NCI-H82 (cell line): ENCODE measurements around the gene PRR29.

ENCODE experiments used
- DNase-seq: peaks from one replicate; lab custom pipeline; 2025; lab: John Stamatoyannopoulos, UW

PRR29 gene

DNA sequence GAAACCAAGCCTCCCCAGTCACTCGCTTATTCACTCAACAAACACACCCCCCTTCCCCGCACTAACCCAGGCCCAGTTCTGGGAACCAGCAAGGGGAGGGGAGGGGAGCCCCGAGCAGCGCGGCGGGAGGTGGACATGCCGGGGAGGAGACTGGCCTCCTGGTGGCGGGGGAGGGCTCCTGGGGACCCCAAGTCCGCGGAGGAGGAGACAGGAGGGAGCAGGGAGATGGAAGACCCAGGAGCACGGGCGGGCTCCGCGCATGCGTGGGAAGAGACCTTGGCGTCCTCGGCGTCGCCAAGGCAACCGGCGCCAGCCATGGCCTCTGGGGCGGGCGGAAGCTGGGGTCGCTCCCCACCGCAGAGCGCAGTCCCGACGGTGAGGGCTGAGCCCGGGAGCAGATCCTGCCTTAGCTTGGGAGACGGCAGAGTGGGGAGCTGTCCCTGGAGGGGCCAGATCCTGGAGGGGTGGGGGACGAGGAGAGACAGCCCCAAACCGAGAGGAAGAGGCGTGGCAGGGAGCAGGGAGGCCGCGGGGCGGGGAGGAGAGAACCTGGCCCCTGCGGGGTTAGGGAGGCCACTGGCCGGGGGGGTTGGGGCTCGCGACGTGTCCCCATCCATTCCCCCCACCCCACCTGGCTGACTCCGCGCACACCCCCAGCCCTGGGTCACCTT is at the start of gene PRR29:
Gene PRR29 (plus strand): TSS at position 302 of the 671 bp plus-strand sequence. CDS start 14 bp downstream, at position 316.
- peak; percentile 83 for DNase-seq

- DNase-seq: no peak
These were observed 49.6 kb upstream of the PRR29 start for GRCh38 chr17:63948521-63948920.

- DNase-seq: no peak
These were observed 48.4 kb upstream of the PRR29 start for GRCh38 chr17:63949576-63950250.

DNA sequence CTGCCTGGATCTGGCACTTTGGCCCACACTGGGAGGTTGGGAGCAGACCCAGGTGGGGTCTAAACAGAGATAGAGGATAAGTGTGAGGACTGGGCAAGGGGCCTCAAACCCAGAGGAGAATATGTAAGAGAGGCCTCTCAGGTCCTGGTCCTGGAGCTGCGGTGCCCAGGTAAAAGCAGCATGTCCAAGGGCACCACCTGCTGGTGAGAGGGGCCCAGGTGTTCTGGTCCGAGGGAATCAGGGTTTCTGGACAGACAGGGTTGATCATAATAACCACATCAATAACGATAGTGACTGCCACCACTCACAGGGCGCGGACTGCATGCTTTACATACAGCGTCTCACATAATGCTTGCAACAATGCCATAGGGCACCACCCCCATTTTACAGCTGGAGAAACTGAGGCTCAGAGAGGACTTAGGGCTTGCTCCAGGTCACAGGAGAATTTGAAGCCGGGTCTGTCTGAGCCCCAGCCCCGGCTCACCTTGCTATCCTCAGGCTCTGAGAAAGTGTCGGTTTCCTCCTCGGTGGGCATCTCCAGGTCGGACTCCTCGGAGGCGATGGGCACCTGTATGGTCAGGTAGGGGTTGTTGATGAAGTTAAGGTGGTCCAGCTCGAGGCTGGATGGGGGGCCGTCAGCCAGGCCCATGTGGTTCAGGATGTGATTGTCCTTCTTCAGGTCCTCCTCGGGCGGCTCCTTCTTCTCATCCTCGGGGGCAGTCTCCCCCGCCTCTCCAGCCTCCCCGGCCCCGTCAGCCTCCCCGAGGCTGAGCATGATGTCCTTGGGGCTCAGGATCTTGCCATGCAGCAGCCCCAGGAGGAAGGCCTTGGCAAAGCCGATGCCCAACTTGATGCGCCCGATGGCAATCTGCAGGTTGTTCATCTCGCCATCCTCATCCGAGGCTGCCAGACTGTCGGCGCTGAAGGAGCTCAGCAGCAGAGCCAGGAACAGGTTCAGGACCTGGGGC is 46.9 kb upstream of the PRR29 start:
- peak; percentile 45 for DNase-seq

DNA sequence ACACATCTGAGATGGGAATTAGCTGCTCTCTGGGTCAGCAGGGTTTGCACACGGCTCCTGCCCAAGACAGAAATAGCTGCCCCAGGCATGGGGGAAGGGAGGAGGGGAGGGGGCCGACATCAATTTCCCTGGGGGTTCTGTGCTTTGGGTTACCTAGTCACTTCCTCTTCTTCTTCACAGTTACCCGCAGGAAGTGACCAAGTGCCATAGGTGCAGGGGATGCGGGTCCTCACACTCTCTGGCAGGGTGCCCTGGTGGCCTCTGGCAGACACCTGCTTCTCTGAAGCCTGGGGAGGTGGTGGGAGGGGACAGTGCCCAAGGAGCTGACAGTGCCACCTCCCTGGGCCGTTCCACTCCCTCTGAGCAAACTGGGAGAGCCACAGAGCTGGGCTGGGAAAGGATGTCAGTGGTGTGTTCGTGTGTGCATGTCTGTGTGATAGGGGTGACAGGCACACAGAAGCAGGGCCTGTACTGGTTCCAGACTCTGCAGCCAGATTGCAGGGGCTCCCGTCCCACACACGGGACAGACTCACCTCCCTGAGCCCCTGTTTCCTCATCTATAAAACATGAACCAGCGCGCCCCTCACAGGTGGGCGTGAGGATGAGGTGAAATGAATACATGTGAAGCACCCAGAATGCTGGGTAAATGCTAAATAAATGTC is 43.6 kb upstream of the PRR29 start:
- no peak for DNase-seq

- DNase-seq: no peak
These were observed 42.9 kb upstream of the PRR29 start for GRCh38 chr17:63955232-63955631.

DNA sequence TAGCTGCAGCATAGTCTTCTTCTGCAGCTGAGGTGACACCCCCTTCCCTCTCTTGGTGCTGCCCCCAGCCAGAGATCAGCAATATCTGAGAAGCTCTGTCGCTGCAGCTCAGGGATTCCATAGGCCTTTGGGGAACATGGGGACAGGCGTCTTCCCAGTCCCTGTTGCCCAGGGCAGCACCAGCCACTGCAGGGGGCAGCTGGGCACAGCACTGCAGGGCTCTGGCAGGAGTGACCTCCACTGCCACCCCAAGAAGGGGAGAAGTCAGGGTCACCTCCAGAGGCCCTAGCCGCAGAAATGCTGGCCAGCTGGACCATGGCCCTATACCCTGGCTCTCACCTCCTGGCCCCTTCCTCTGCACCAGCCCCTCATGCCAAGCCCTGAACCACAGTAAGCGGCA is 42.4 kb upstream of the PRR29 start:
- no peak for DNase-seq

GRCh38 chr17:63956296-63956920 is 41.7 kb upstream of the PRR29 start:
- no peak for DNase-seq

- DNase-seq: no peak
These were observed 38.1 kb upstream of the PRR29 start for GRCh38 chr17:63960006-63960405.

DNA sequence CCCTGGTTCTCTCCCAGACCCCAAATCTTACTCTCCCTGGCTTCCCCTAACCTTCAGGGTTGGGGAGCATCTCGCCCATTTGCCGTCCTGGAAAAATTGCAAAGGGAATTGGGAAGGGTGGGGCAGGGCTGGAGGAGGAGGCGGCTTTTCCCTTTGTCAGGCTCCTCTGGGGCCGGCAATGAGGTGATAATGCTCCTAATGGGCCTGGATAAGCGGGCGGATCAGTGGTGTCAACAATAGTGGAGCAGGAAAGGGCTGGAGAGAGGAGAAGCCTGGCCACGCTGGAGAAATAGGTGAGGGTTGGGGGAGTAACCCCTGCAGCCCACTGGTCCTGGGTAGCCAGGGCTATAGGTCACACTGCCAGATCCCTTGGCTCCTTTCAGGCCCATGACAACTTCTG is 37.7 kb upstream of the PRR29 start:
- peak; percentile 61 for DNase-seq

- peak; percentile 58 for DNase-seq
These were observed 36.6 kb upstream of the PRR29 start for GRCh38 chr17:63961355-63962212.

DNA sequence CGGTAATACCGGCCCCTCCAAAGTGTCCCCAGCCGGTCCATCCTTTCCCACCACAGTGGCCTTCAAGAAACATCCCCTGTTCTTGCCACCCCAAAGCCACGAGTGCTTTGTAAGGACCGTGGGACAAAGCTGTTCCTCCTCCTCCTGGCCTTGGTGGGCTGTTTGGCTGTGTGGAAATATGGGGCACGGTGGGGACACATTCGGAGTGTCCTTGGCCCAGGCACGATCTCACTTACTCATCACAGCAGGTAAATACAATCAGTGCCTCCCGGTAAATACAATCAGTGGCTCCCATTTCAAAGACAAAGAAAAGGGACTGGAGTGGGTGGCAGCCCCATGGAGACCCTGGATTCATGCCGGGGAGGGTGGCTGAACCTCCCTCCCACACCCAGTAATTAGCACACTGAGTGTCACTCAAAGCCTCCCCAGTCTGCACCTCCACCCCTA is 35.8 kb upstream of the PRR29 start:
- DNase-seq: no peak

DNA sequence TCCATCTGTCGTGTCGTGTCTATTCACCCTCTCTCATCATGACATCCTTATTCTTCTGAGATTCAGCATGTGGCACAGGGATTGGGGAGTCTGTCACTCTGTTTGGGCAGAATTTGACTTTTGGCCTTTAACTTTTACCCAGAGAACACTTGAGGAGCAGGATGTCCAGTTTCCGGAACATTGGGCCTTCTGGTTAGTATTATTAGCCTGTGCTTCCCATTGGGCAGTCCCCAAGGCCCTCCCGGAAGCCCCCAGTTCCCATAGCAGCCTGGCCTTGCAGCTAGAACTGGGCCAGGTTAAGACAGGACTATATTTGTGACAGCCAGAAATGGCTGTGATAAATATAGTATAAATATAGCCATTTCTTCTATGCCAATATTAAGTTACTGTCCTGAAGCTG is 35.0 kb upstream of the PRR29 start:
- no peak for DNase-seq

GRCh38 chr17:63966646-63967264 is 31.4 kb upstream of the PRR29 start:
- DNase-seq: no peak

GRCh38 chr17:63967953-63968352 is 30.2 kb upstream of the PRR29 start:
- no peak for DNase-seq

GRCh38 chr17:63969278-63969677 is 28.9 kb upstream of the PRR29 start:
- no peak for DNase-seq

GRCh38 chr17:63972796-63973195 is 25.4 kb upstream of the PRR29 start, which contains the start of gene SCN4A:
TSS of gene SCN4A (minus strand) at chr17:63972918. CDS start at chr17:63972841, 77 bp downstream.
- no peak for DNase-seq

DNA sequence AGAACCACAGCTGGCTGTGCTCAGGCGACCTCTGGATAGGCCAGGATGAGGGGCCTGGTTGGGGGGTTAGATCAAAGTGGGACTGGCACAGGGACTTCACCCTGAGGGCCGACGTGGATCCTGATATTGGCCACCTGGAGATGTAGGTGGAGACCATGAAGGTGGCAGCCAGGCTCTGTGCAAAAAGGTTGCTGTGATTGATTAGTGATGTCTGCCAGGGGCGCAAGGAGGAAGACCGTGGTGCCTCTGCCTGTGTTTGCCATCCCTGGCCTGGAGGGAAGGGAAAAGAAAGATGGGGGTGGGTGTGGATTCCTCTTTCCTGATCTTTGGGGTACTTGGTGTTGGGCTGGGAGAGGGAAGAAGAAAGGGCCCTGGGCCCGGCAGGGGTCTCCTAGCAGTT is 24.9 kb upstream of the PRR29 start:
- no peak for DNase-seq

DNA sequence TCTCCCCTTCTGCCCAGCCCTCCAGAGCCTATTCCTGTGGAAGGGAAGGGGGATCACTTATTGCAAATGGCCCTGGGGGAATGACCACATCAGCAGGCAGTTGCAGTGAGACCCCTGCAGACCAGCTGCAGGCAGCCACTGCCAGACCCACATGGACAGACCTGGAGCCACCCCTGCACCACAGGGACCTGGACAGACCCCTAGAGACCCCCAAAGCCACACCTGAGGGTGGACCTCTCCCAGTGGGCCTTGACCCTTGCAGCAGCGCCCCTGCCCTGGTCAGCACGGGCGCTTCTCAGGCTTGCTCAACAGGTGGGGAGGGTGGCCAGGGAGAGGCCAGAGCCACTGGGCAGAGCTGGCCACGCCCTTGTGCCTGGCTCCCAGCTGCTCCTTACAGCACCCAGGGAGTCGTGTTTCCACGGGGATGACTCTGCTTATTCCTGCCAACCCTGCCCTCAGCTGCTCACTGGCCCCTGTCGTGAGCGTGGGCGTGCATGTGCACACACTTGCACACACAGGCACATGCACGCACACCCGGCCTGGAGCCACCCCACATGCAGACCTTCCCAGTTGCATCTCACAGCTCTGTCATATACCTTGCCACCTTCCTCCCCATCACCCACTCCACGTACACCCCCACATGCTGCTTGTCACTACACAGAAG is 24.1 kb upstream of the PRR29 start:
- no peak for DNase-seq
